HG03432 (cell line): Measurements from ENCODE around the gene EEF1AKMT4.
A peak's percentile ranks its signal among the peaks of the same experiment; 100 is the strongest.
"Not testable (repeated sequence)": the region's sequence is repeated elsewhere in the genome, so short reads cannot be mapped to it uniquely, and the experiment has no call there.

ENCODE experiments used
- ATAC-seq: cut with Tn5 transposase; IDR thresholded peaks from one replicate; pipeline ENCODE4 v1.9.1; 2021; ENCODE audit warnings: mild to moderate bottlenecking, moderate library complexity; ENCODE audit not compliant: unreplicated experiment

EEF1AKMT4 gene

GRCh38 chr3:184259878-184260723 lies 10.6 kb downstream of the EEF1AKMT4 start:
- ATAC-seq: no peak

DNA sequence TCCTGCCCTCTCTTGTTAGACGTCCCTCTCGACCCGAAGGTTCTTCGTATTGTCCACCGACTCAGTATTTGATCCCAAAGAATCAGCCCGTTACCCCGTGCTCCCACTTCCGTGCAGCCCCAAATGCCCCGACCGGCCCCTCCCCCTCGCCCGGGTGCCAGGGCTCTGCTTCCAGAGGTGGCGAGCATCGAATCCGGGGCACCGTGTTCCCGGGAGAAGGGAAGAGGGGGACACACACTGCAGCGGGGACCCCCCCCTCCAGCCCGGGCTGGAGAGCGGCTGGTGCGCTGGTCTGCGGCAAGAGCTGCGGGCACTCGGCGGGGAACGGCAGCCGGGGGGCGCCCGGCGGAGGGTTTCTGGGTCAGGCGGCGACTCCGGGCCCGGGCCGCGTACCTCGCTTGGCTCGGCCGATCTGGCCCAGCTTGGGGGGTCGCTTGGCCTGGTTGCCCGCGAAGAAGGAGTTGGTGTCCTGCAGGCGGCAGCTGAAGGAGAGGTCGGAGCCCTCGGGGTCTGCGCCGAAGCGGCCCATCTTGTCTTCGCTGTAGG lies 11.3 kb downstream of the EEF1AKMT4 start:
- no peak for ATAC-seq

- peak; percentile 65 for ATAC-seq
These were observed 11.9 kb downstream of the EEF1AKMT4 start, which contains the start of gene CAMK2N2 for GRCh38 chr3:184261270-184261853. TSS of gene CAMK2N2 (minus strand) at chr3:184261553. CDS start at chr3:184261285, 268 bp downstream.

DNA sequence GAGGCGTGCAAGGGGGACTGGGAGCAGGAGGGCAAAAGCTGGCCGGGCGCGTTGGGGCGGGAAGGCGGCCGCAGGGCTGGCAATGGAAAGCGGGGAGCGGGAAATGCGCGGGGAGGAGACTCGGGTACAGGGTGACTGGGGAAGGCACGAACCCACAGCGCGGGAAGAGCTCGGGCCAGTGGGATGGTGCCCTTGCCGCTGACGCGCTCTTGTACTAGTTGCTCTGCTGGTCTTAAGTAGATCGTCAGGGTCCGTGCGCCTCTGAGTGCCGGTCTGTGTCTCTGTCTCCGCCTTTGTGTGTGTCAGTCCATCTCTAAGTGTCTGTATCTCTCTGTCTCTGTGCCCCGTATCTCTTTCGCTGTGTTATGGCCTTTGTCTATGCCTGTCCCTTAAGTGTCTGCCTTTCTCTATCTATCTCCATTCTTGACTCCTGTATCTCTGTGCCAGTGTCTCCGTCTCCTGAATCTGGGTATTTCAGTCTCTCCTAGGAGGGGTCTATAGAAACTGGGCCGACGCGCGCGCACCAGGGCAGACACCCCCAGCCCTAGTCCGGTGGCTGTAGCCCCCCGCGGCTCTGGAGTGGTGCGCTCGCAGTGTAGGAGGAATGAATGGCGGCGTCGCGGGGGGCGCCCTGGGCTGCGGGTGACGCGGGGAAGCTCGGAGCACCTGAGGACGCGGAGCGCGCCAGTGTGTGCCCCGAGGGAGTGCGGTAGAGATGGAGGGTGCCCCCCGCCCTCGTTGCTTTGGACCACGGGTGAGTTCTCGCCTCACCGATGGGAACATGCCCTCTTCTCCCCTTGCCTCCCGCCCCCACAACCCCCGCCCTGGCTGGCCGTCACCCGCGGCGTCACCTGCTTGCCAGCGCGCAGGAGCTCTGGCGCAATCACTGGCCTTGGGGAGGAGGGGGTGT lies 12.6 kb downstream of the EEF1AKMT4 start:
- peak; percentile 20 for ATAC-seq

- no peak for ATAC-seq
These were observed 13.3 kb downstream of the EEF1AKMT4 start for GRCh38 chr3:184262764-184263179.

DNA sequence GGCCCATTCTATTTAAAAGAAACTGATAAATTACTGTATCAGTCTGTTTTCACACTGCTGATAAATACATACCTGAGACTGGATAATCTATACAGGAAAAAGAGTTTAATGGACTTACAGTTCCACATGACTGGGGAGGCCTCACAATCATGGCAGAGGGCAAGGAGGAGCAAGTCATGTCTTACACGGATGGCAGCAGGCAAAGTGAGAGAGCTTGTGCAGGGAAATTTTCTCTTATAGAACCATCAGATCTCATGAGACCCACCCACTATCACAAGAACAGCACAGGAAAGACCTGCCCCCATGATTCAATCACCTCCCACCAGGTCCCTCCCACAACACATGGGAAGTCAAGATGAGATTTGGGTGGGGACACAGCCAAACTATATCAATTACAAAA lies 17.8 kb downstream of the EEF1AKMT4 start:
- not testable (repeated sequence) for ATAC-seq

DNA sequence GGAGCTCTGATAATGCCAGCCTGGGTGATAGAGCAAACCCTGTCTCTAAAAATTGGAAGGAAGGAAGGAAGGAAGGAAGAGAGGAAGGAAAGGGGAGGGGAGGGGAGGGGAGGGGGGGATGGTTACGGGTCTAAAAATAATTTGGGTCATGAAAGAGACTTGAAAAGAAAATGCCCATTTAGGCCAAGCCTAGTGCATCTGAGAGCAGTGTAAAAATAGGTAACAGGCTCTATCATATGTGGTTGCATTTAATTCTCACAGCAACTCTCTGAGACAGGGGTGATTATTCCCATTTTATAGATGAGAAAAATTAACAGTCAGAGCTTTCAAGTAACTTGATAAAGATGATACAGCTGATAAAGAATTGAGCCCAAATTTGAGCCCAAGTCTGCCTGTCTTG lies 22.8 kb downstream of the EEF1AKMT4 start:
- no peak for ATAC-seq

- ATAC-seq: no peak
These were observed 25.9 kb downstream of the EEF1AKMT4 start for GRCh38 chr3:184275381-184275701.

DNA sequence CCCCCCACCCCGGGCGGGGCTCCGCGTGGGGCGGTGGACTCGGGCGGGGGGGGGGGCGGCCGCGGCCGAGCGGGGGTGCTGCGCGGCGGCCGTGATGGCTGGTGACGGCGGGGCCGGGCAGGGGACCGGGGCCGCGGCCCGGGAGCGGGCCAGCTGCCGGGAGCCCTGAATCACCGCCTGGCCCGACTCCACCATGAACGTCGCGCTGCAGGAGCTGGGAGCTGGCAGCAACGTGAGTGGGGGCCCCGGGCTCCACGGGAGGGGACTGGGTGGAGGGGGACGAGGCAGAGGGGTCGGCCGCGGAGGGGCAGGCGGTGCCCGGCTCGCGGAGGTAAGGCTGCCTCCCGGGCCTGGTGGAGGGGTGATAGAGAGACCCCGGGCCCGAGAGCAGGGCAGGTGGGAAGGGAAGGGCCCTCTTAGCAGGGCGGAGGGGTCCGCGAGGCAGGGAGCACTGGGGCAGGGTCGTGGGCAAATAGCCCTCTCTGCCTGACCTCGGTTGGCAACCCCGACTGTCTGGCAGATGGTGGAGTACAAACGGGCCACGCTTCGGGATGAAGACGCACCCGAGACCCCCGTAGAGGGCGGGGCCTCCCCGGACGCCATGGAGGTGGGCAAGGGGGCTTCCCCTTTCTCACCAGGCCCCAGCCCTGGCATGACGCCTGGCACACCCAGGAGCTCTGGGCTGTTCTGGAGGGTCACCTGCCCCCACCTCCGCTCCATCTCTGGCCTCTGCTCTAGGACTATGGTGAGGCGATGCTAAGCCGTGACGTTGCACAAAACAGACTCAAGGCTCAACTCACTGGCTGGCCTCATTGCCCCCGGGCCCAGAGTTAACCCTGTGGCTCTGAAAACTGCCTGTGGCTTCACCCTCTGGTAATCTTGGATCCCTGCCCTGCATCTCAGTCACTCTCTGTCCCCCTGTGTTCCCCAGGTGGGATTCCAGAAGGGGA lies 26.8 kb downstream of the EEF1AKMT4 start, which contains the start of gene ECE2:
TSS of gene ECE2 (plus strand) at position 62 of the 950 bp plus-strand sequence. CDS start at position 194, 132 bp downstream.
- ATAC-seq: no peak

DNA sequence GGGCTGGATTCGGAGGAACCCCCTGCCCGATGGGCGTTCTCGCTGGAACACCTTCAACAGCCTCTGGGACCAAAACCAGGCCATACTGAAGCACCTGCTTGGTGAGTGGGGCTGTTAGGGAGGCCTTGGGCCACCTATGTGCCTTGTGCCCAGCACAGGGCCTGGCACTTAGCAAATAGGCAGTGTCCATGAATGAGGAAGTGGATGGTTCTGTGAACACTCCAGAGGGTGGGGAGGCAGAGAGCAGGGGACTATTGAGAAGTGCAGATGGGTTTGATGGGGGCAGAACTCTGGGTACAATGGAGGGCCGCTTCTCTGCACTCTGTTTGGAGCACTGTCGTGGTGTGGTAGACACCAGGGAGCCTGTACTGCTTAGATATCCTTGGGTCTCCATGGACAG lies 27.9 kb downstream of the EEF1AKMT4 start:
- no peak for ATAC-seq

DNA sequence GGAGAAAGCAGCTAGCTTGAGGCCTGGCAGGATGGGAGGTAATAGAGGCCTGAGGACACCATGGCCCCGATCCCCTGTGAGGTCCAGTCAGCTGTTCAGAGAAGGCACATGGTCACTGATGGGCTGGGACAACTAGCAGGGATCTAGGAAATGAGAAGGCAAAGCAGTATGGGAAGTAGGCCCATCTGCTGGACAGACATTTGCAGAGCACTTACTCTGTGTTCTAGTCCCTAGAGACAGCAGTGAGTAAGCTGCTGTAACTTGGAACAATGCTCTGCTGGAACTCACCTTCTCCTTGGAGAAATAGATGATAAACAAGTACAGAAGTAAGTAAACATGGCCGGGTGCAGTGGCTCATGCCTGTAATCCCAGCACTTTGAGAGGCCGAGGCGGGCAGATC lies 33.5 kb downstream of the EEF1AKMT4 start:
- ATAC-seq: no peak

DNA sequence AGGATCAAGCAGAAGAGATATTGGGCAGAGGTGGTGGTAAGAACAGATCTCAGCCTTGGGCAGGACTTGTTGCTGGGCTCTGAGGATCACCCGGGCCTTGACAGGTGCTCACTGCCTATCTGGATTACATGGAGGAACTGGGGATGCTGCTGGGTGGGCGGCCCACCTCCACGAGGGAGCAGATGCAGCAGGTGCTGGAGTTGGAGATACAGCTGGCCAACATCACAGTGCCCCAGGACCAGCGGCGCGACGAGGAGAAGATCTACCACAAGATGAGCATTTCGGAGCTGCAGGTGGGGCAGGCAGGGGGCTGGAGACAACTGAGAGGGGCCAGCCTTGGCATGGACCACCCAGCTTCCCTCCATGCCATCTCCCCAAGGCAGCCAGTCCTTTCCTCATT lies 34.2 kb downstream of the EEF1AKMT4 start:
- ATAC-seq: no peak

DNA sequence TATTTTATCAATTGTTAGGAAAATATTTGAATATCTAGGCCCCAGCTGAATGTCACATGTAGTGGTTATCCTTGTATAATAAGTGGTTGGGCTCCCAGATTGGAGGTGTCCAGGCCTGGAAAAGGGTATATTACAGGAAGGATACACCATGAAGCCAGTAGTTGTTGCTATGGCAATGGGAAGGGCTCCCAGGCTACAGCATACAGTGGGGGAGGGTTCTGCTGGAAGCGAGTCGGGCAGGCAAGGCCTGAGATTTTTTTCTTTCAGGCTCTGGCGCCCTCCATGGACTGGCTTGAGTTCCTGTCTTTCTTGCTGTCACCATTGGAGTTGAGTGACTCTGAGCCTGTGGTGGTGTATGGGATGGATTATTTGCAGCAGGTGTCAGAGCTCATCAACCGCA lies 35.2 kb downstream of the EEF1AKMT4 start:
- ATAC-seq: no peak

DNA sequence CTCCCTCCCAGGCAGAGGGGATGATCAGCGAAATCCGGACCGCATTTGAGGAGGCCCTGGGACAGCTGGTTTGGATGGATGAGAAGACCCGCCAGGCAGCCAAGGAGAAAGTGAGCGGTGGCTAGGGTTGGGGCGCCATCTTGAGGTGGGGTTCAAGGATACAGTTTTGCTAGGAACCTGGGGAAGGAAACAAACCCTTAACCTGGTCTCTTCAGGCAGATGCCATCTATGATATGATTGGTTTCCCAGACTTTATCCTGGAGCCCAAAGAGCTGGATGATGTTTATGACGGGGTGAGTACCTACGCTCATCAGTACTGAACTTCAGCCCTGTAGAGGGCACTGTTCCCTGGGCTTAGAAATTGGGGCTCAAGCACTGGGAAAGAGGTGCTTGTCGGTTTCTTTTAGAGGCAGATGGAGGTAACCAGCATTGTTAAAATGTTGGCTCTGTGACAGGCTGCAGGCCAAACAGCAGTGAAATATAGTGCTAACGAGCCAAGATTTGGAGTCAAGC lies 40.0 kb downstream of the EEF1AKMT4 start:
- no peak for ATAC-seq

- no peak for ATAC-seq
These were observed 40.9 kb downstream of the EEF1AKMT4 start for GRCh38 chr3:184290331-184290730.

DNA sequence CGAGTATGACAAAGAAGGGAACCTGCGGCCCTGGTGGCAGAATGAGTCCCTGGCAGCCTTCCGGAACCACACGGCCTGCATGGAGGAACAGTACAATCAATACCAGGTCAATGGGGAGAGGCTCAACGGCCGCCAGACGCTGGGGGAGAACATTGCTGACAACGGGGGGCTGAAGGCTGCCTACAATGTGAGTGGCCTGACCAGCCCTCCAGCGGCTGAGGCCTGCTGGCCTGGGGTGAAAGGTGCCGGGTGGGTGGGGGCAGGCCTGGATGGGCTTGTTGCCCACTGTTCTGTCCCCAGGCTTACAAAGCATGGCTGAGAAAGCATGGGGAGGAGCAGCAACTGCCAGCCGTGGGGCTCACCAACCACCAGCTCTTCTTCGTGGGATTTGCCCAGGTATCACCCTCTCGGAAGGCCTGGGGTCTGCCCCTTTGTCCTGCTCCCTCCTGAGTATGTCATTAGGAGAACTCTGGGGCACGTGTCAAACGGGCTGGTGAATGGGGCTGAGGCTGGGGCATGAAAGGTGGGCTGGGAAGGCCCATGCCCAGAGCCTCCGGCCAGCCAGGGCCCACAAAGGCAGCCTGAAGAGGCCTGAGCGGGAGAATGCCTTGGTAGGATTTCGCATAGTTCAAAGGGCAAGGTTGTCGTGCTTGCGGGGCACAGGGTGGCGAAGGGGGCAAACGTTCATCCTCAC lies 41.7 kb downstream of the EEF1AKMT4 start:
- ATAC-seq: no peak

- ATAC-seq: no peak
These were observed 42.4 kb downstream of the EEF1AKMT4 start for GRCh38 chr3:184291738-184292445.

DNA sequence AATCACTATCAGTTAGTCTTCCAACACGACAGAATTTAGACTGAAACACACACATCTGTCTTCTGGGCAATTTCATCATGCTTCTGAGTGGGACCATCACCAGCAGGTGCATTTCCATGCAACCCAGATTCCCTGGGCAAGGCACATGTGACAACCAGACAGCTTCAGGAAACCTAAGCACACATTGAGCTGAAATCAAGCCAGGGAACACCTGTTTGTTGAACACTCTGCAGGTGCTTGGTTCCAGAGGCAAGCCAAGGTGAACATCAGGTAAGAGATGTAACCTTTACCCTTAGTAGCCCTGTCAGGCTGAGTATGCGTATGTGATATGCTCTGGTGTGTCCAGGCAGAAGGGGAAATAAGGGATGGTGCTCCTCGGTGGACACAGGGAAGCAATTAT lies 46.3 kb downstream of the EEF1AKMT4 start:
- no peak for ATAC-seq
